GM18858 (cell line): ENCODE measurements around the gene KCNJ12.
"Not testable (repeated sequence)": the region's sequence is repeated elsewhere in the genome, so short reads cannot be mapped to it uniquely, and the experiment has no call there.

Source experiments
- ATAC-seq: cut with Tn5 transposase; IDR thresholded peaks from one replicate; pipeline ENCODE4 v1.9.1; 2021; ENCODE audit not compliant: unreplicated experiment

KCNJ12 gene

GRCh38 chr17:21382560-21383495 lies 6.7 kb downstream of the KCNJ12 start:
- ATAC-seq: no peak

GRCh38 chr17:21385281-21385845 lies 9.2 kb downstream of the KCNJ12 start:
- no peak for ATAC-seq

GRCh38 chr17:21387616-21388015 lies 11.5 kb downstream of the KCNJ12 start:
- ATAC-seq: no peak

- ATAC-seq: no peak
Measured at GRCh38 chr17:21388066-21388465, 11.9 kb downstream of the KCNJ12 start.

- ATAC-seq: no peak
Measured at GRCh38 chr17:21388944-21389343, 12.8 kb downstream of the KCNJ12 start.

GRCh38 chr17:21389394-21389793 lies 13.2 kb downstream of the KCNJ12 start:
- ATAC-seq: no peak

- no peak for ATAC-seq
Measured at GRCh38 chr17:21390294-21390693, 14.1 kb downstream of the KCNJ12 start.

- no peak for ATAC-seq
Measured at GRCh38 chr17:21392266-21392665, 16.1 kb downstream of the KCNJ12 start.

- ATAC-seq: no peak
Measured at GRCh38 chr17:21394265-21394664, 18.1 kb downstream of the KCNJ12 start.

GRCh38 chr17:21395764-21396163 lies 19.6 kb downstream of the KCNJ12 start:
- no peak for ATAC-seq

GRCh38 chr17:21396237-21396636 lies 20.1 kb downstream of the KCNJ12 start:
- no peak for ATAC-seq

GRCh38 chr17:21397341-21398190 lies 21.4 kb downstream of the KCNJ12 start:
- no peak for ATAC-seq

- ATAC-seq: no peak
Measured at GRCh38 chr17:21399474-21400186, 23.5 kb downstream of the KCNJ12 start.

- ATAC-seq: not testable (repeated sequence)
Measured at GRCh38 chr17:21400187-21400569, 24.0 kb downstream of the KCNJ12 start.

- no peak for ATAC-seq
Measured at GRCh38 chr17:21400816-21401593, 24.8 kb downstream of the KCNJ12 start.

- ATAC-seq: not testable (repeated sequence)
Measured at GRCh38 chr17:21402166-21402571, 26.0 kb downstream of the KCNJ12 start.

GRCh38 chr17:21402926-21403325 lies 26.8 kb downstream of the KCNJ12 start:
- not testable (repeated sequence) for ATAC-seq

GRCh38 chr17:21404106-21404505 lies 27.9 kb downstream of the KCNJ12 start:
- ATAC-seq: not testable (repeated sequence)

- ATAC-seq: not testable (repeated sequence)
Measured at GRCh38 chr17:21404539-21404938, 28.4 kb downstream of the KCNJ12 start.
